Chondrocyte (in vitro differentiated cells): ENCODE data around the gene CHST12. TPM values are rescaled to one million over a fixed set of nuclear protein-coding genes. Genes with fewer than 3 reads are reported as not detected.

ENCODE experiments used
- DNase-seq: peaks from one replicate; pipeline ENCODE4 v3.0.0; 2021; ENCODE audit warnings: mixed read lengths, low spot score
- H3K27ac Mint-ChIP-seq: one replicate; pipeline ENCODE4 v1.8.0; 2021; ENCODE audit warnings: mild to moderate bottlenecking, moderate library complexity, mixed read lengths; ENCODE audit not compliant: unreplicated experiment
- H3K27me3 Mint-ChIP-seq: 2 replicates; pipeline ENCODE4 v1.8.0; 2021; ENCODE audit warnings: low read depth, mixed read lengths
- H3K36me3 Mint-ChIP-seq: 2 replicates; pipeline ENCODE4 v1.8.0; 2021; ENCODE audit warnings: low read depth, mixed read lengths
- H3K4me1 Mint-ChIP-seq: 2 replicates; pipeline ENCODE4 v1.8.0; 2021; ENCODE audit warnings: low read depth, mild to moderate bottlenecking, mixed read lengths
- H3K4me3 Mint-ChIP-seq: one replicate; pipeline ENCODE4 v1.8.0; 2021; ENCODE audit warnings: mild to moderate bottlenecking, moderate library complexity, mixed read lengths; ENCODE audit not compliant: unreplicated experiment
- H3K9me3 Mint-ChIP-seq: 2 replicates; pipeline ENCODE4 v1.8.0; 2021; ENCODE audit warnings: low read depth, mixed read lengths
- total RNA-seq: library from RNA; stranded (reverse); gene quantifications from 3 replicates; pipeline ENCODE4 v1.2.1, GENCODE V29; 2021
- TF ChIP-seq, protein P1 (sequence below): fragments of 200-600 bp; sonication (generic); IDR thresholded peaks from 2 replicates; pipeline ENCODE4 v1.5.0; 2021; ENCODE audit warnings: antibody characterized with exemption, mild to moderate bottlenecking, moderate library complexity

Gene CHST12
- total RNA-seq, 1 donor from 2014 or later: 22.4 TPM

DNA sequence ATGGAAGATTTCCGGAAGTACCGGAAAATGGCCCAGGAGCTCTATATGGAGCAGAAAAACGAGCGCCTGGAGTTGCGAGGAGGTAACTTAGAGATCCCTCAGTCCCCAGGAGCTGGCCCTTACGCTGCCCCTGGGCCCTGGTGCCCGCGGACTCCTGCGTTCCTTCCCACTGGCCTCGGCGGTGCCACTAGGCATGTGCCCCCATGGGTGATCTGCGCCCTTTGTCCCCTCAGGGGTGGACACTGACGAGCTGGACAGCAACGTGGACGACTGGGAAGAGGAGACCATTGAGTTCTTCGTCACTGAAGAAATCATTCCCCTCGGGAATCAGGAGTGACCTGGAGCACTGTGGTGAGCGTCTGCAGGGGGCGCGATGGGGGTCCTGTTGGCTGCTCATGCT is 24.2 kb upstream of the CHST12 start:
- Mint-ChIP-seq H3K27me3 (no peaks in the 10 kb centered on the region), H3K36me3 (peaks cover 52% of the 10 kb centered on the region), H3K4me1 (no peaks in the 10 kb centered on the region), H3K27ac (no peak overlapping the region), H3K4me3 (no peak overlapping the region), H3K9me3 (no peaks in the 10 kb centered on the region)
- no peak for DNase-seq
- TF ChIP-seq, protein P1, sequence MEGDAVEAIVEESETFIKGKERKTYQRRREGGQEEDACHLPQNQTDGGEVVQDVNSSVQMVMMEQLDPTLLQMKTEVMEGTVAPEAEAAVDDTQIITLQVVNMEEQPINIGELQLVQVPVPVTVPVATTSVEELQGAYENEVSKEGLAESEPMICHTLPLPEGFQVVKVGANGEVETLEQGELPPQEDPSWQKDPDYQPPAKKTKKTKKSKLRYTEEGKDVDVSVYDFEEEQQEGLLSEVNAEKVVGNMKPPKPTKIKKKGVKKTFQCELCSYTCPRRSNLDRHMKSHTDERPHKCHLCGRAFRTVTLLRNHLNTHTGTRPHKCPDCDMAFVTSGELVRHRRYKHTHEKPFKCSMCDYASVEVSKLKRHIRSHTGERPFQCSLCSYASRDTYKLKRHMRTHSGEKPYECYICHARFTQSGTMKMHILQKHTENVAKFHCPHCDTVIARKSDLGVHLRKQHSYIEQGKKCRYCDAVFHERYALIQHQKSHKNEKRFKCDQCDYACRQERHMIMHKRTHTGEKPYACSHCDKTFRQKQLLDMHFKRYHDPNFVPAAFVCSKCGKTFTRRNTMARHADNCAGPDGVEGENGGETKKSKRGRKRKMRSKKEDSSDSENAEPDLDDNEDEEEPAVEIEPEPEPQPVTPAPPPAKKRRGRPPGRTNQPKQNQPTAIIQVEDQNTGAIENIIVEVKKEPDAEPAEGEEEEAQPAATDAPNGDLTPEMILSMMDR: no peak

DNA sequence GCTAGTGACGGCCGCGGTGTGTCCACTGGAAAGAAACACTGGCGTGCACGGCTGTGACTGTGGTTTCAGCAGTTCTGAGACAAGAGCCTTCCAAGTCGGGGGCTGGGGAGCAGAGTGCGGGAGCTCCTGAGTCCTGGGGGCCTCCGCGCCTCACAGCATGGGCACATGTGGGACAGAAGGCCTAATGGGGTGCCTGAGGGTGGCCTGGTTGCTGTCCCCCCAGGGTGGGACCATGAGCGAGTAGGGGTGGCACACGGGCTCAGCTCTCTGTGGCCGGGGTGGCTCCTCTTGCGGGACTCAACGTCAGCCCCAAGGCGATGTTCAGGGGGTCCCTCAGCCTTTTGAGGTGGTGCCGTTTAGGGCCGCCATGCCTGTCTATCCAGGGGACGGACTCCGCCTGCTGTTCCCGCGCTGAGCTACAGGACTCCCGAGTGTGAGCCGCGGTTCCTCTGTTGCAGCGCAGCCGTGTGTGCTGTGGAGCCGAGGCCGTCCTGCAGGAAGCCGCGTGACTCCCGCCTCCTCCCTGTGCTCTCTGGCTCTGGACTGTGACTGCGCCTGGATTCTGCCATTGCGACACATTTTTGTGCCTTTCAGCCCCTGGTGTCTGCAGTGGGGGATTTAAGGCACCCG is 23.5 kb upstream of the CHST12 start:
- Mint-ChIP-seq H3K4me1 (no peaks in the 10 kb centered on the region), H3K27ac (no peak overlapping the region), H3K4me3 (no peak overlapping the region), H3K27me3 (no peaks in the 10 kb centered on the region), H3K36me3 (peaks cover 49% of the 10 kb centered on the region), H3K9me3 (no peaks in the 10 kb centered on the region)
- no peak for DNase-seq
- TF ChIP-seq, protein P1: no peak

DNA sequence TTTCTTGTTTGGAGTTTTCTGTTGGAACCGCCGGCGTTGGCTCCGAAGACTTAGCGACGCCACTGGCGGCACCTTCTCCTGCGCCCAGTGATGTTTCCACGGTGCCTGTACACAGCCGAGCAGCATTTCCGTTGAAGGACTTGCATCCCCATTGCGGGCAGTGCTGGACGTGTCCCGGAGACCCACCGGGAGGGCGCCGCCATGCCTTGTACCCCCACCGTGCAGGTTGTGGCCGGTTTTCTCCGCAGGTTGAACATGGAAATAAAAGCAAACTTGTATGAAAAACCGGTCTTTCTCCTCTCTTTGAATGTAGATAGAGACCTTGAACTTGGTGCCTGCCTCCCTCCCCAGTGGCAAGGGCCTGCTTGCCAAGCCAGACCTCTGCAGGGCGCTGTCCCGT is 22.9 kb upstream of the CHST12 start:
- DNase-seq: no peak
- H3K27me3 Mint-ChIP-seq: no peaks in the 10 kb centered on the region
- no peak overlapping the region for H3K4me3 Mint-ChIP-seq

DNA sequence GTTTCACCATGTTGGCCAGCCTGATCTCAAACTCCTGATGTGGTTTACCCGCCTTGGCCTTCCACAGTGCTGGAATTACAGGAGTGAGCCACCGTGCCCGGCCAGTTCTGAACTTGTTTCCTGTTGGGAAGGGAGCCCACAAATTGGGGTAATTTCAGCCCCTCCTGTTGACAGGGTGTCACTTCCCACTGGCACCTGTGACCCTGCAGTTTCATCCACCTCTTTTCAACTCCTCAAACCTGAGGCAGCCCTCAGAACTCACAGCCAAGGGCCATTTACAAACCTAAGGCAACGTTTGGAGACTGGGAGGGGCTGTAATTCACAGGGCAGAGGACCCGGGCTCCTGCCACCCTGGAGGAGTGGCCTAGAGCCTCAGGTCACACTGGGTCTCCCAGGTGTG is 22.2 kb upstream of the CHST12 start:
- H3K4me3 Mint-ChIP-seq: no peak overlapping the region
- DNase-seq: no peak
- no peaks in the 10 kb centered on the region for H3K4me1 Mint-ChIP-seq
- peaks cover 41% of the 10 kb centered on the region for H3K36me3 Mint-ChIP-seq
- no peak overlapping the region for H3K27ac Mint-ChIP-seq
- TF ChIP-seq, protein P1: no peak
- H3K9me3 Mint-ChIP-seq: no peaks in the 10 kb centered on the region
- no peaks in the 10 kb centered on the region for H3K27me3 Mint-ChIP-seq

More for the DNA sequence above, 22.9 kb upstream of the CHST12 start:
- peaks cover 44% of the 10 kb centered on the region for H3K36me3 Mint-ChIP-seq
- no peaks in the 10 kb centered on the region for H3K4me1 Mint-ChIP-seq
- H3K9me3 Mint-ChIP-seq: no peaks in the 10 kb centered on the region
- no peak overlapping the region for H3K27ac Mint-ChIP-seq
- TF ChIP-seq, protein P1: no peak

DNA sequence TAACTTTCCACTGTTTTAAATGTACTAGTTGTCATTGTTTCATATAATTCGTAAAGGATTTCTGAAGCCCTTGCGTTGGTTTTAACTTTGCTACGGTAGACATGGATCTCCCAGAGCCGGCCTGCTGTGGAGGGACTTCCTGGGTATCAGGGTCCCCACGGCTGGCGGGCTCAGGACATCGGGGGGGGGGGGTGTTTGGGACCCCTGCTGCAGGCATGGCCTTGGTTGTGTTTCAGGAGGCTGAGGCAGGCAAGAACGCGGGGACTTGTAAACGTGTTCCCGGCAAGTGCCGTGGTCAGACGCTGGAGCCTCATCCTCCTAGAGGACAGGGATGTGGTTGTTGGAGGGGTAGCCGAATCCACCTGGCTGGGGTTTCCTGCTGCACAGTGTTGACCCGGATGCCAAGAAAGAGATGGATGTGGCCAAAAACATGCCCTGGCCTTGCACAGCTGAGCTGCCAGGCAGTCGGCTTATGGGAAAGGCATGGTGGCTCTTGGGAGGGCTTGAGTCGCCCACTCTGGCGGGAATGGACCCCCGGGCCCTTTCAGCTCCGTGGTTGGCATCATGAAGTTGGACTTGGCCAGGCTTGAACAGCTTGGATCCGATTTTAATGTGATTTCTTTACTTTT is 21.4 kb upstream of the CHST12 start:
- Mint-ChIP-seq H3K27ac (no peak overlapping the region), H3K27me3 (no peaks in the 10 kb centered on the region), H3K36me3 (peaks cover 36% of the 10 kb centered on the region), H3K4me3 (no peak overlapping the region), H3K4me1 (no peaks in the 10 kb centered on the region), H3K9me3 (no peaks in the 10 kb centered on the region)
- no peak for DNase-seq
- TF ChIP-seq, protein P1: no peak
